Endothelial cell of umbilical vein (primary cell): Measurements from ENCODE around the gene ADGRG1. TPM values are rescaled to one million over a fixed set of nuclear protein-coding genes. Genes with fewer than 3 reads are reported as not detected.

Source experiments
- BruUV-seq: library from RNA; stranded (reverse); fragments of 400-500 nt; replicated peaks from 2 replicates; lab custom pipeline; 2021; lab: Mats Ljungman, UMichigan
- CTCF ChIA-PET: fragments of 300-600, 350-600 bp; sonication (Branson Sonifier 250); formaldehyde crosslinking; loops from one replicate; lab custom pipeline; 2021; ENCODE audit warnings: antibody characterized with exemption, inconsistent platforms; lab: Charles Lee
- POLR2A ChIA-PET: fragments of 300-600, 350-600 bp; sonication (Branson Sonifier 250); formaldehyde crosslinking; loops from one replicate; lab custom pipeline; 2021; ENCODE audit warnings: antibody characterized with exemption, inconsistent platforms; lab: Charles Lee
- DNase-seq: peaks from one replicate; pipeline ENCODE4 v3.0.0-alpha.2; 2011; ENCODE audit warnings: low read depth, low spot score
- FAIRE-seq: peaks from 2 replicates; lab custom pipeline; 2011; peaks lifted over from hg19 to GRCh38; lab: Jason Lieb, UNC
- H2AFZ ChIP-seq: 2 replicates; pipeline ENCODE4 v1.6.0; 2012; ENCODE audit warnings: low read depth, low read length, control low read depth, inconsistent platforms
- H3K27ac ChIP-seq: 2 replicates; pipeline ENCODE4 v1.5.1; 2011; ENCODE audit warnings: low read depth, mild to moderate bottlenecking, control low read depth, low read length, moderate library complexity; ENCODE audit not compliant: insufficient read depth
- H3K27me3 ChIP-seq, 2 experiments: 2 replicates each; pipeline versions ENCODE4 v1.6.0 to v1.6.1; 2011; ENCODE audit warnings: low read length in 2 of 2, mixed read lengths in 1 of 2; ENCODE audit not compliant: control insufficient read depth in 2 of 2, insufficient read depth in 2 of 2
- H3K36me3 ChIP-seq, 2 experiments: 2 replicates in 1 of 2; 3 replicates in 1 of 2; pipeline ENCODE4 v1.5.1; 2011; ENCODE audit warnings: low read length in 2 of 2, mild to moderate bottlenecking in 1 of 2, moderate library complexity in 1 of 2; ENCODE audit not compliant: control insufficient read depth in 2 of 2, insufficient read depth in 2 of 2; ENCODE audit errors: extremely low read depth in 1 of 2
- H3K4me1 ChIP-seq: 3 replicates; pipeline ENCODE4 v1.5.1; 2011; ENCODE audit warnings: mild to moderate bottlenecking, low read length; ENCODE audit not compliant: control insufficient read depth, insufficient read depth; ENCODE audit errors: extremely low read depth
- H3K4me2 ChIP-seq: 2 replicates; pipeline ENCODE4 v1.6.1; 2011; ENCODE audit warnings: low read length, control low read depth, mixed read lengths; ENCODE audit not compliant: insufficient read depth
- H3K4me3 ChIP-seq, 3 experiments: fragments of 200-600 bp in 1 of 3; sonication (generic), shearing (Covaris generic) in 1 of 3; replicated peaks in 1 of 3; 2 replicates each; pipeline ENCODE4 v1.5.1; 2011 to 2016; ENCODE audit warnings: control low read depth in 3 of 3, low read length in 3 of 3, mild to moderate bottlenecking in 2 of 3, inconsistent platforms in 1 of 3, low read depth in 1 of 3, moderate library complexity in 1 of 3; ENCODE audit not compliant: insufficient read depth in 1 of 3
- H3K79me2 ChIP-seq: 2 replicates; pipeline ENCODE4 v1.6.0; 2012; ENCODE audit warnings: low read length, inconsistent platforms; ENCODE audit not compliant: control insufficient read depth, insufficient read depth
- H3K9ac ChIP-seq: replicated peaks from 2 replicates; pipeline ENCODE3; 2011; ENCODE audit warnings: low read length, control low read depth; ENCODE audit not compliant: insufficient read depth; ENCODE audit errors: extremely low read depth
- H3K9me1 ChIP-seq: replicated peaks from 3 replicates; pipeline ENCODE4 v1.6.0; 2011; ENCODE audit warnings: mild to moderate bottlenecking, low read length; ENCODE audit not compliant: control insufficient read depth, insufficient read depth; ENCODE audit errors: extremely low read depth
- H3K9me3 ChIP-seq: replicated peaks from 2 replicates; pipeline ENCODE4 v1.5.1; 2012; ENCODE audit warnings: low read length, inconsistent platforms; ENCODE audit not compliant: control insufficient read depth, insufficient read depth
- H4K20me1 ChIP-seq: replicated peaks from 2 replicates; pipeline ENCODE3; 2011; ENCODE audit warnings: mild to moderate bottlenecking, low read length; ENCODE audit not compliant: control insufficient read depth, insufficient read depth; ENCODE audit errors: extremely low read depth
- CTCF ChIP-seq, 2 donors: IDR thresholded peaks; 1 replicate in 1 of 2; 2 replicates in 1 of 2; pipeline ENCODE4 v1.5.1; 2011; ENCODE audit warnings: low read length in 2 of 2, mild to moderate bottlenecking in 2 of 2, moderate library complexity in 2 of 2, control low read depth in 1 of 2, inconsistent platforms in 1 of 2, low read depth in 1 of 2; ENCODE audit not compliant: insufficient read depth in 1 of 2; ENCODE audit errors: extremely low read depth in 1 of 2
- EZH2 ChIP-seq: IDR thresholded peaks from 2 replicates; pipeline ENCODE4 v1.6.1; 2012; ENCODE audit warnings: borderline replicate concordance, low read depth, mild to moderate bottlenecking, moderate library complexity, low read length, inconsistent platforms; ENCODE audit not compliant: severe bottlenecking
- FOS ChIP-seq: IDR thresholded peaks from 2 replicates; pipeline ENCODE4 v1.6.1; 2011; ENCODE audit warnings: mild to moderate bottlenecking, low read length, moderate library complexity, borderline replicate concordance; ENCODE audit not compliant: insufficient read depth
- GATA2 ChIP-seq: IDR thresholded peaks from 2 replicates; pipeline ENCODE4 v1.7.0; 2011; ENCODE audit warnings: low read depth, mild to moderate bottlenecking, moderate library complexity, mixed read lengths, low read length; ENCODE audit not compliant: insufficient read length, insufficient read depth
- JUN ChIP-seq: IDR thresholded peaks from 2 replicates; pipeline ENCODE4 v1.6.1; 2011; ENCODE audit warnings: borderline replicate concordance, low read depth; ENCODE audit not compliant: insufficient read length, insufficient read depth
- MYC ChIP-seq: IDR thresholded peaks from one replicate; pipeline ENCODE4 v1.6.1; 2011; ENCODE audit warnings: mild to moderate bottlenecking, low read depth, low read length
- POLR2A ChIP-seq: IDR thresholded peaks from 2 replicates; pipeline ENCODE4 v1.6.1; 2012; ENCODE audit warnings: low read depth, mild to moderate bottlenecking, control low read depth, low read length
- POLR2AphosphoS5 ChIP-seq: IDR thresholded peaks from 2 replicates; pipeline ENCODE4 v1.6.1; 2012; ENCODE audit warnings: low read depth, mild to moderate bottlenecking, control low read depth, low read length, moderate library complexity; ENCODE audit not compliant: insufficient read depth
- dilution Hi-C: fragments of 300-500 bp; cut with MboI; formaldehyde crosslinking; loops from one replicate; pipeline ENCODE4 v1.15.0; 2019; ENCODE audit warnings: low sequenced_read_pairs; ENCODE audit not compliant: extremely low pct_ligation_motif_present
- intact Hi-C: fragments of 100-400 bp; cut with micrococcal nuclease; formaldehyde crosslinking; loops from one replicate; pipeline ENCODE4 v1.10.0; 2022
- polyA plus RNA-seq, 4 experiments: library from polyadenylated mRNA; depleted of rRNA in 3 of 4; stranded (reverse) in 3 of 4; unstranded in 1 of 4; fragments of >200 nt; gene quantifications; 2 replicates each; pipeline versions ENCODE4 v1.2.1 to v1.2.3, GENCODE V29; 2011 to 2012; ENCODE audit warnings: missing spikeins in 1 of 4
- total RNA-seq: library from RNA; stranded (reverse); gene quantifications from 2 replicates; pipeline ENCODE4 v1.2.3, GENCODE V29; 2021
- TF ChIP-seq, protein P1 (sequence below): IDR thresholded peaks from 2 replicates; pipeline ENCODE4 v1.6.1; 2011; ENCODE audit not compliant: insufficient read depth, insufficient read length

Gene ADGRG1
- total and polyA plus RNA-seq, 2 donors (not counting 3 experiments of a cell fraction or from before 2014, with no cell fraction given) = 45.6 to 92.5 TPM

DNA sequence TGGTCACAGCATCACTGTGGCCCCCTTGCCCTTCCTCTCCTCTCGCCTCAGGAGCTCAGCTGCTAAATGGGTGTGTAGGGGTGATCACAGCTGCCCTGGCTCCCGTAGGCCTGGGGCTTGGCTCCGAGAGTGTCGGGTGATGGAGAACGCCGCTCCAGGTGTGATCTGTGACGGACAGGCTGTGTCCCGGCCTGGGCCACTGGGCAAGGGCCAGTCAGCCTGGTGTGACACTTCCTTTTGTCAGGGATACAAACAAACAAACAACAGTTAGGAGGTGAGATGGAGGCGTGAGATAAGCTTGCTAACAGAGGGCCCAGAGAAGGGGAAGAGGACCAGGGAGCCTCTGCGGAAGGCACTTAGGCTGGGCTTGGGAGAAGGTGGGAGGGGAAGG, 2.0 kb downstream of the ADGRG1 start:
- Histone ChIP-seq H3K9ac (no peak overlapping the region), H3K4me3 (no peak overlapping the region), H3K27me3 (no peaks in the 10 kb centered on the region), H3K36me3 (no peaks in the 10 kb centered on the region), H3K4me2 (peak overlapping the region; percentile 62), H3K79me2 (peaks cover 69% of the 10 kb centered on the region), H3K9me3 (no peaks in the 10 kb centered on the region), H4K20me1 (no peaks in the 10 kb centered on the region), H3K27ac (no peak overlapping the region), H2AFZ (no peak overlapping the region), H3K4me1 (peaks cover 59% of the 10 kb centered on the region), H3K9me1 (no peaks in the 10 kb centered on the region)
- ChIA-PET CTCF (interaction anchor here (0.6 to 2.0 kb wide), 4 partner anchors 13 to 39 kb away, joined by 3 to 7 read pairs (median 6); no protein-coding TSS in a partner anchor), POLR2A (no interaction called here)
- TF ChIP-seq EZH2 (no peak), POLR2AphosphoS5 (no peak), JUN (no peak), POLR2A (no peak), CTCF (IDR thresholded peaks at IDR 0.05; ENCODE audit: extremely low read depth in 1 of 2, insufficient read depth in 1 of 2, low read depth in 1 of 2, low read length in 2 of 2) (no peak), MYC (no peak), FOS (no peak), GATA2 (no peak)
- TF ChIP-seq, protein P1, sequence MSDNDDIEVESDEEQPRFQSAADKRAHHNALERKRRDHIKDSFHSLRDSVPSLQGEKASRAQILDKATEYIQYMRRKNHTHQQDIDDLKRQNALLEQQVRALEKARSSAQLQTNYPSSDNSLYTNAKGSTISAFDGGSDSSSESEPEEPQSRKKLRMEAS = no peak
- FAIRE-seq (no peak), DNase-seq (no peak)
- dilution Hi-C loops (no loop called here), intact Hi-C loops (no loop called here)
- no TSS peak for BruUV-seq
